A549 (cell line): ENCODE measurements around the gene RERE. TPM values are rescaled to one million over a fixed set of nuclear protein-coding genes. Genes with fewer than 3 reads are reported as not detected.
"Not testable (repeated sequence)": the region's sequence is repeated elsewhere in the genome, so short reads cannot be mapped to it uniquely, and the experiment has no call there.

Experiments
- ATAC-seq, 2 experiments: fragments of 200-7000 bp in 1 of 2; fragments of >200 bp in 1 of 2; cut with Nextera tagmentation in 1 of 2; cut with Tn5 transposase in 1 of 2; 3 replicates each; pipeline versions ENCODE4 v1.8.0 to v1.9.1; 2018 to 2020; ENCODE audit warnings: mild to moderate bottlenecking in 1 of 2, moderate library complexity in 1 of 2
- CTCF ChIA-PET: fragments of 300-600 bp; sonication (Branson Sonifier 250); formaldehyde crosslinking; extraction: SDS; loops from one replicate; lab custom pipeline; 2021; ENCODE audit warnings: antibody characterized with exemption, inconsistent platforms; lab: Yijun Ruan, JAX
- POLR2A ChIA-PET: fragments of 350-600 bp; formaldehyde crosslinking; extraction: SDS; loops from one replicate; lab custom pipeline; 2021; ENCODE audit warnings: antibody characterized with exemption, inconsistent platforms; lab: Yijun Ruan, JAX
- DNase-seq, 2 experiments: peaks; one replicate each; pipeline versions ENCODE4 v3.0.0 to v3.0.0-alpha.2; 2011 to 2016; ENCODE audit warnings: low read depth in 1 of 2, low spot score in 1 of 2
- FAIRE-seq: peaks from 2 replicates; lab custom pipeline; 2011; peaks lifted over from hg19 to GRCh38; lab: Jason Lieb, UNC
- H3K27ac ChIP-seq, 2 experiments: fragments of >200 bp; sonication (Bioruptor Twin); formaldehyde crosslinking; 3 replicates each; pipeline ENCODE4 v1.5.1; 2016 to 2017
- H3K4me1 ChIP-seq: fragments of >200 bp; sonication (Bioruptor Twin); formaldehyde crosslinking; 3 replicates; pipeline ENCODE4 v1.6.1; 2016
- H3K4me2 ChIP-seq: fragments of >200 bp; sonication (Bioruptor Twin); formaldehyde crosslinking; 3 replicates; pipeline ENCODE4 v1.6.1; 2016
- H3K4me3 ChIP-seq: fragments of >200 bp; sonication (Bioruptor Twin); formaldehyde crosslinking; 3 replicates; pipeline ENCODE4 v1.5.1; 2016
- H3K9me3 ChIP-seq: fragments of >200 bp; sonication (Bioruptor Twin); formaldehyde crosslinking; 3 replicates; pipeline ENCODE4 v1.6.1; 2016
- ATOH8 ChIP-seq: fragments of 250-450 bp; sonication (Bioruptor Pico); IDR thresholded peaks from 2 replicates; pipeline ENCODE4 v1.5.0; 2020; ENCODE audit warnings: low read depth, mild to moderate bottlenecking, moderate library complexity
- BCL3 ChIP-seq: fragments of >200 bp; sonication (Bioruptor Twin); formaldehyde crosslinking; IDR thresholded peaks from 3 replicates; pipeline ENCODE4 v1.6.1; 2016
- CHD2 ChIP-seq: fragments of 150-350 bp; IDR thresholded peaks from 2 replicates; pipeline ENCODE4 v1.6.1; 2014; ENCODE audit warnings: low read length; ENCODE audit not compliant: partially characterized antibody
- CHD4 ChIP-seq: fragments of 200-600 bp; sonication (generic); IDR thresholded peaks from 2 replicates; pipeline ENCODE4 v1.6.1; 2016; ENCODE audit warnings: antibody characterized with exemption, mild to moderate bottlenecking, borderline replicate concordance
- E2F6 ChIP-seq: IDR thresholded peaks from 2 replicates; pipeline ENCODE4 v1.6.1; 2012; ENCODE audit warnings: low read depth, borderline replicate concordance
- EHF ChIP-seq: fragments of 250-450 bp; sonication (Bioruptor Pico); IDR thresholded peaks from 2 replicates; pipeline ENCODE4 v1.5.0; 2020; ENCODE audit warnings: mild to moderate bottlenecking
- EHMT2 ChIP-seq: fragments of 200-600 bp; sonication (generic); IDR thresholded peaks from 2 replicates; pipeline ENCODE4 v1.6.1; 2016; ENCODE audit warnings: antibody characterized with exemption, low read depth, mild to moderate bottlenecking, moderate library complexity
- FOSB ChIP-seq: fragments of 250-450 bp; sonication (Bioruptor Pico); IDR thresholded peaks from 2 replicates; pipeline ENCODE4 v1.5.0; 2020; ENCODE audit warnings: mild to moderate bottlenecking, moderate library complexity
- GATA3 ChIP-seq: IDR thresholded peaks from 2 replicates; pipeline ENCODE4 v1.6.1; 2012; ENCODE audit warnings: borderline replicate concordance
- HDAC2 ChIP-seq: fragments of 200-600 bp; sonication (generic); IDR thresholded peaks from 2 replicates; pipeline ENCODE4 v1.6.1; 2016
- HOXB13 ChIP-seq: fragments of 250-450 bp; sonication (Bioruptor Pico); IDR thresholded peaks from 2 replicates; pipeline ENCODE4 v1.5.0; 2020; ENCODE audit warnings: low read depth, mild to moderate bottlenecking, moderate library complexity
- JUN ChIP-seq, 2 experiments: fragments of >200 bp; sonication (Bioruptor Twin); formaldehyde crosslinking; IDR thresholded peaks; 2 replicates in 1 of 2; 3 replicates in 1 of 2; pipeline ENCODE4 v1.6.1; 2016 to 2017
- MAFK ChIP-seq: fragments of 450-650 bp; IDR thresholded peaks from 2 replicates; pipeline ENCODE4 v1.6.1; 2014; ENCODE audit not compliant: partially characterized antibody
- MYC ChIP-seq: IDR thresholded peaks from 2 replicates; pipeline ENCODE4 v1.6.1; 2012; ENCODE audit warnings: mild to moderate bottlenecking, inconsistent platforms, low read length, improper control_type of control experiment, borderline replicate concordance
- NFE2L2 ChIP-seq: fragments of 150-350 bp; conservative IDR thresholded peaks from 2 replicates; pipeline ENCODE4 v1.6.1; 2014; ENCODE audit warnings: low read length
- RCOR1 ChIP-seq: fragments of 150-350 bp; IDR thresholded peaks from 2 replicates; pipeline ENCODE4 v1.6.1; 2014; ENCODE audit warnings: antibody characterized with exemption, low read length, low read depth
- SMC3 ChIP-seq: fragments of >200 bp; sonication (Bioruptor Twin); formaldehyde crosslinking; IDR thresholded peaks from 3 replicates; pipeline ENCODE4 v1.6.1; 2018; ENCODE audit warnings: inconsistent platforms
- USF2 ChIP-seq: fragments of 450-650 bp; IDR thresholded peaks from 2 replicates; pipeline ENCODE4 v1.6.1; 2014; ENCODE audit warnings: antibody characterized with exemption
- ZNF302 ChIP-seq: fragments of 250-450 bp; sonication (Bioruptor Pico); IDR thresholded peaks from 2 replicates; pipeline ENCODE4 v1.9.0; 2021; ENCODE audit warnings: inconsistent platforms, mild to moderate bottlenecking, moderate library complexity
- ZSCAN20 ChIP-seq: fragments of 250-450 bp; sonication (Bioruptor Pico); IDR thresholded peaks from 2 replicates; pipeline ENCODE4 v1.8.0; 2022; ENCODE audit warnings: mild to moderate bottlenecking, moderate library complexity
- WGBS: methylation state at CpG from one replicate; pipeline ENCODE4 v1.1.6; 2017; ENCODE audit errors: missing lambda C conversion rate; 5-methylcytosine and 5-hydroxymethylcytosine counted together
- polyA plus RNA-seq, 4 experiments: library from polyadenylated mRNA; depleted of rRNA in 3 of 4; stranded (reverse); fragments of >200 nt; fragmentation: RNase III in 1 of 4; extraction: RNeasy Plus Mini Kit Qiagen cat#74134 plus additional on column Dnase treatment in 1 of 4; gene quantifications; 2 replicates in 3 of 4; 3 replicates in 1 of 4; pipeline ENCODE4 v1.2.3, GENCODE V29; 2011 to 2017

The RERE gene
- polyA plus RNA-seq, 2 of the 4 experiments (the other 2 are of a cell fraction): 12.6 to 28.6 TPM

DNA sequence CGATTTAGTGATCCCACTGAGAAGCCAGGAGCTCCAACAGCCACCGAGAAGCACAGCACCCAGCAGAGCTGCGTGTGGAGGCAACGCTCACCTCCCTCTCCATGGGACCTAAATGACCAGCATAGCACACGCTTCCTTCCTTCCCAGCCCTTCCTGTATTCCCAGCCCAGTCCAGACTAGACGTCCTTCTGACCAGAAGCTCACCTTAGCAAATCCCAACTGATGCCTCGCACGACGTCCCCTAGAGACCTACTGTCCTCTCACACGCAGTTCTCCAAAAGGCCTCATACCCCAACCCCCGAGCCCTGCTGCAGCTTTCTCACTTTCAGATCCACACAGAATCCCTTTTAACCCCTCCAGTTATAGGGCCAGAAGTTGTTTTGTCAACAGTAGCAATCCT is 367.1 kb downstream of the RERE start:
- TF ChIP-seq CHD4: no peak
- ATAC-seq (no peak), FAIRE-seq (no peak), DNase-seq (no peak)
- POLR2A ChIA-PET: no interaction called here
- Histone ChIP-seq H3K4me1 (0 out of 3 replicates have a peak, but pooled peaks cover 3% of the 10 kb centered on the region), H3K9me3 (no peaks in the 10 kb centered on the region), H3K4me3 (no peak overlapping the region), H3K27ac (no peak overlapping the region), H3K4me2 (no peak overlapping the region)
- CTCF ChIA-PET: interaction anchor here (1.2 kb wide), 1 partner anchor 11 kb away, joined by 3 read pairs; no protein-coding TSS in a partner anchor
- 96% methylated on average over 9 of the region's 11 CpGs for WGBS

- 87% methylated on average over 12 of the region's 12 CpGs for WGBS
- FAIRE-seq (no peak), DNase-seq (no peak), ATAC-seq (no peak)
- CTCF ChIA-PET: interaction anchor here (1.2 kb wide), 1 partner anchor 9 kb away, joined by 3 read pairs; no protein-coding TSS in a partner anchor
- POLR2A ChIA-PET: no interaction called here
- no peaks in the 10 kb centered on the region for H3K9me3 ChIP-seq
- H3K27ac ChIP-seq: no peak overlapping the region
- H3K4me2 ChIP-seq: no peak overlapping the region
- H3K4me3 ChIP-seq: no peak overlapping the region
- 0 out of 3 replicates have a peak, but pooled peaks cover 3% of the 10 kb centered on the region for H3K4me1 ChIP-seq
- no peak for TF ChIP-seq ZNF302 (CRISPR knock-in tag)
- no peak for TF ChIP-seq ZSCAN20 (CRISPR knock-in tag)
- TF ChIP-seq HDAC2: no peak
- no peak for TF ChIP-seq SMC3
- TF ChIP-seq EHMT2: no peak
- TF ChIP-seq MYC: no peak
- no peak for TF ChIP-seq NFE2L2
- no peak for TF ChIP-seq CHD2
- no peak for TF ChIP-seq FOSB (CRISPR knock-in tag)
- TF ChIP-seq BCL3: no peak
- no peak for TF ChIP-seq EHF (CRISPR knock-in tag)
- no peak for TF ChIP-seq JUN (IDR thresholded peaks at IDR 0.05)
- TF ChIP-seq, all 56 proteins: peak for 0
Measured at GRCh38 chr1:8448911-8449661, 368.4 kb downstream of the RERE start.

GRCh38 chr1:8448505-8448904 is 368.9 kb downstream of the RERE start:
- DNase-seq, POLR2A ChIA-PET, ATAC-seq, H3K4me1 ChIP-seq, H3K9me3 ChIP-seq, FAIRE-seq, H3K27ac ChIP-seq, H3K4me3 ChIP-seq, H3K4me2 ChIP-seq, CTCF ChIA-PET: not testable (repeated sequence)
- WGBS: 90% methylated on average over 11 of the region's 11 CpGs

DNA sequence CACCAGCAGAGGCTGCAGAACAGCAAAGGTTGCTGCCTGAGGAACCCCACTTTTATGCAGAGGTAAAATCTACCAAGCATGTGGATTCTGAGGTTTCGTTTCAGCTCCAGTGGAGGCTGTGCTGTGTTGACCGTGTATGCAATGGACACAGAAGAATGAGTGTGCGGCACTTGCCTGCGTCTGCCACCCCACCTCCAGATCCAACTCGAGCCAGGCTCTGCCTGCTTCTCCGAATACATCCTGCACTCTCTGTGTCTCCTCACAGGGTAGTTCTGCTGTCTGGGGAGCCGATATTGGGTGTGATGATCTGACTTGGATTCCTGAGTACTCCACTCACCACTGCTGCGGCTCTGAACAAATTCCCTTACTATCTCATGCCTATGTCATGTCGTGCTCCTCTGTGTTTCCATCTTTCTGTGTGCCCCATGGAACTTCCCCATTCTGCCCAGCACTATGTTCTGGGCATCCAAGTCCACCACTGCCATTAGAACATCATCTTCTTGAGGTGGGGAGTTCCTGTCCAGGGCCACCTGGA is 369.8 kb downstream of the RERE start:
- H3K27ac ChIP-seq: no peak overlapping the region
- POLR2A ChIA-PET: no interaction called here
- TF ChIP-seq E2F6 (no peak), RCOR1 (no peak), GATA3 (no peak), MAFK (no peak), USF2 (no peak), HOXB13 (CRISPR knock-in tag) (no peak), ATOH8 (CRISPR knock-in tag) (no peak), CHD2 (no peak)
- no peak for DNase-seq
- FAIRE-seq: no peak
- ATAC-seq: no peak
- CTCF ChIA-PET: no interaction called here
- H3K4me3 ChIP-seq: no peak overlapping the region
- WGBS: 97% methylated on average over 8 of the region's 9 CpGs
- no peaks in the 10 kb centered on the region for H3K9me3 ChIP-seq
- H3K4me2 ChIP-seq: no peak overlapping the region
- H3K4me1 ChIP-seq: 0 out of 3 replicates have a peak, but pooled peaks cover 3% of the 10 kb centered on the region

DNA sequence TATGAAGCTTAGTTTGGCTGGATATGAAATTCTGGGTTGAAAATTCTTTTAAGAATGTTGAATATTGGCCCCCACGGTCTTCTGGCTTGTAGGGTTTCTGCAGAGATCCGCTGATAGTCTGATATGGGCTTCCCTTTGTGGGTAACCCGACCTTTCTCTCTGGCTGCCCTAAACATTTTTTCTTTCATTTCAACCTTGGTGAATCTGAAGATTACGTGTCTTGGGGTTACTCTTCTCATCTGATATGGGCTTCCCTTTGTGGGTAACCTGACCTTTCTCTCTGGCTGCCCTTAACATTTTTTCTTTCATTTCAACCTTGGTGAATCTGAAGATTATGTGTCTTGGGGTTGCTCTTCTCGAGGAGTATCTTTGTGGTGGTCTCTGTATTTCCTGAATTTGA is 371.3 kb downstream of the RERE start:
- H3K4me1 ChIP-seq, H3K27ac ChIP-seq, H3K9me3 ChIP-seq, ATAC-seq, FAIRE-seq, DNase-seq, POLR2A ChIA-PET, H3K4me3 ChIP-seq, H3K4me2 ChIP-seq: not testable (repeated sequence)
- WGBS: 86% methylated on average over 5 of the region's 5 CpGs
- CTCF ChIA-PET: interaction anchor here (0.6 to 1.2 kb wide), 2 partner anchors 37 to 778 kb away, joined by 3 read pairs; no protein-coding TSS in a partner anchor
